ENCODE data around the gene SCGB2B2. TPM values are rescaled to one million over a fixed set of nuclear protein-coding genes. Genes with fewer than 3 reads are reported as not detected.
A peak's percentile ranks its signal among the peaks of the same experiment; 100 is the strongest.

The SCGB2B2 gene
- under 1 TPM; 0.04 to 0.16 TPM for polyA plus RNA-seq

GRCh38 chr19:34676697-34677385 lies at the start of gene SCGB2B2:
SCGB2B2 (minus strand) TSS chr19:34677159; CDS start chr19:34594563, 82,596 bp downstream.
- Histone ChIP-seq H3K4me1 (ENCODE audit: control insufficient read depth in 2 of 2, insufficient read depth in 2 of 2, low read length in 1 of 2) (no peaks in the 10 kb centered on the region), H3K27ac (ENCODE audit: low read depth in 2 of 2, low read length in 1 of 2) (peak within 1 kb of the TSS; percentile 94 to 99), H3K27me3 (ENCODE audit: control insufficient read depth in 1 of 2, insufficient read depth in 2 of 2, low read length in 2 of 2) (no peaks in the 10 kb centered on the region), H3K4me3 (ENCODE audit: low read depth in 1 of 2, low read length in 2 of 2) (peak within 1 kb of the TSS; percentile 66 to 89), H3K36me3 (ENCODE audit: control insufficient read depth in 2 of 2, insufficient read depth in 2 of 2, low read length in 1 of 2) (peaks cover 7 to 10% of the 10 kb centered on the region in 2 donors), H3K9me3 (ENCODE audit: control insufficient read depth in 2 of 2, insufficient read depth in 1 of 2, low read depth in 1 of 2, low read length in 1 of 2) (peaks cover 3 to 6% of the 10 kb centered on the region in 2 donors)
- WGBS, 2 donors: 5% methylated on average over 26 of the region's 26 CpGs

- H3K36me3 ChIP-seq (ENCODE audit: control insufficient read depth in 2 of 2, insufficient read depth in 2 of 2, low read length in 1 of 2): no peaks in the 10 kb centered on the region
- H3K27me3 ChIP-seq (ENCODE audit: control insufficient read depth in 1 of 2, insufficient read depth in 2 of 2, low read length in 2 of 2): no peaks in the 10 kb centered on the region
- H3K27ac ChIP-seq (ENCODE audit: low read depth in 2 of 2, low read length in 1 of 2): no peak overlapping the region
- no peaks in the 10 kb centered on the region for H3K4me1 ChIP-seq (ENCODE audit: control insufficient read depth in 2 of 2, insufficient read depth in 2 of 2, low read length in 1 of 2)
- WGBS, 2 donors: 34 to 38% methylated on average over 6 of the region's 6 CpGs
- H3K4me3 ChIP-seq (ENCODE audit: low read depth in 1 of 2, low read length in 2 of 2): no peak overlapping the region
- no peaks in the 10 kb centered on the region for H3K9me3 ChIP-seq (ENCODE audit: control insufficient read depth in 2 of 2, insufficient read depth in 1 of 2, low read depth in 1 of 2, low read length in 1 of 2)
Observed at GRCh38 chr19:34725400-34725799, 48.4 kb upstream of the SCGB2B2 start.

- H3K4me1 ChIP-seq (ENCODE audit: control insufficient read depth in 2 of 2, insufficient read depth in 2 of 2, low read length in 1 of 2): no peaks in the 10 kb centered on the region
- H3K27me3 ChIP-seq (ENCODE audit: control insufficient read depth in 1 of 2, insufficient read depth in 2 of 2, low read length in 2 of 2): no peaks in the 10 kb centered on the region
- no peaks in the 10 kb centered on the region for H3K9me3 ChIP-seq (ENCODE audit: control insufficient read depth in 2 of 2, insufficient read depth in 1 of 2, low read depth in 1 of 2, low read length in 1 of 2)
- WGBS, 2 donors: 54 to 72% methylated on average over 11 of the region's 11 CpGs
- H3K36me3 ChIP-seq (ENCODE audit: control insufficient read depth in 2 of 2, insufficient read depth in 2 of 2, low read length in 1 of 2): no peaks in the 10 kb centered on the region
- no peak overlapping the region for H3K27ac ChIP-seq (ENCODE audit: low read depth in 2 of 2, low read length in 1 of 2)
- no peak overlapping the region for H3K4me3 ChIP-seq (ENCODE audit: low read depth in 1 of 2, low read length in 2 of 2)
Observed at GRCh38 chr19:34722353-34722752, 45.4 kb upstream of the SCGB2B2 start.

- no peaks in the 10 kb centered on the region for H3K36me3 ChIP-seq (ENCODE audit: control insufficient read depth in 2 of 2, insufficient read depth in 2 of 2, low read length in 1 of 2)
- H3K27me3 ChIP-seq (ENCODE audit: control insufficient read depth in 1 of 2, insufficient read depth in 2 of 2, low read length in 2 of 2): peaks cover 0 to 2% of the 10 kb centered on the region in 2 donors
- no peak overlapping the region for H3K27ac ChIP-seq (ENCODE audit: low read depth in 2 of 2, low read length in 1 of 2)
- H3K9me3 ChIP-seq (ENCODE audit: control insufficient read depth in 2 of 2, insufficient read depth in 1 of 2, low read depth in 1 of 2, low read length in 1 of 2): no peaks in the 10 kb centered on the region
- no peaks in the 10 kb centered on the region for H3K4me1 ChIP-seq (ENCODE audit: control insufficient read depth in 2 of 2, insufficient read depth in 2 of 2, low read length in 1 of 2)
- no peak overlapping the region for H3K4me3 ChIP-seq (ENCODE audit: low read depth in 1 of 2, low read length in 2 of 2)
Observed at GRCh38 chr19:34715357-34715756, 38.4 kb upstream of the SCGB2B2 start.

GRCh38 chr19:34713262-34713637 lies 36.3 kb upstream of the SCGB2B2 start:
- WGBS, 2 donors: 82 to 88% methylated on average over 2 of the region's 2 CpGs
- no peaks in the 10 kb centered on the region for H3K36me3 ChIP-seq (ENCODE audit: control insufficient read depth in 2 of 2, insufficient read depth in 2 of 2, low read length in 1 of 2)

GRCh38 chr19:34712395-34713261 lies 35.7 kb upstream of the SCGB2B2 start:
- H3K36me3 ChIP-seq (ENCODE audit: control insufficient read depth in 2 of 2, insufficient read depth in 2 of 2, low read length in 1 of 2): no peaks in the 10 kb centered on the region
- H3K27me3 ChIP-seq (ENCODE audit: control insufficient read depth in 1 of 2, insufficient read depth in 2 of 2, low read length in 2 of 2): peaks cover 0 to 2% of the 10 kb centered on the region in 2 donors
- no peaks in the 10 kb centered on the region for H3K4me1 ChIP-seq (ENCODE audit: control insufficient read depth in 2 of 2, insufficient read depth in 2 of 2, low read length in 1 of 2)
- peaks cover under 1 to 2% of the 10 kb centered on the region in 2 donors for H3K9me3 ChIP-seq (ENCODE audit: control insufficient read depth in 2 of 2, insufficient read depth in 1 of 2, low read depth in 1 of 2, low read length in 1 of 2)
- no peak overlapping the region for H3K4me3 ChIP-seq (ENCODE audit: low read depth in 1 of 2, low read length in 2 of 2)
- no peak overlapping the region for H3K27ac ChIP-seq (ENCODE audit: low read depth in 2 of 2, low read length in 1 of 2)
- WGBS, 2 donors: 33 to 37% methylated on average over 11 of the region's 11 CpGs

More at GRCh38 chr19:34713262-34713637, 36.3 kb upstream of the SCGB2B2 start:
- H3K27ac ChIP-seq (ENCODE audit: low read depth in 2 of 2, low read length in 1 of 2): no peak overlapping the region
- H3K27me3 ChIP-seq (ENCODE audit: control insufficient read depth in 1 of 2, insufficient read depth in 2 of 2, low read length in 2 of 2): peaks cover 0 to 2% of the 10 kb centered on the region in 2 donors
- H3K4me3 ChIP-seq (ENCODE audit: low read depth in 1 of 2, low read length in 2 of 2): no peak overlapping the region
- no peaks in the 10 kb centered on the region for H3K9me3 ChIP-seq (ENCODE audit: control insufficient read depth in 2 of 2, insufficient read depth in 1 of 2, low read depth in 1 of 2, low read length in 1 of 2)
- no peaks in the 10 kb centered on the region for H3K4me1 ChIP-seq (ENCODE audit: control insufficient read depth in 2 of 2, insufficient read depth in 2 of 2, low read length in 1 of 2)

GRCh38 chr19:34711890-34712289 lies 34.9 kb upstream of the SCGB2B2 start:
- no peak overlapping the region for H3K4me3 ChIP-seq (ENCODE audit: low read depth in 1 of 2, low read length in 2 of 2)
- peaks cover 2 to 4% of the 10 kb centered on the region in 2 donors for H3K9me3 ChIP-seq (ENCODE audit: control insufficient read depth in 2 of 2, insufficient read depth in 1 of 2, low read depth in 1 of 2, low read length in 1 of 2)
- H3K27ac ChIP-seq (ENCODE audit: low read depth in 2 of 2, low read length in 1 of 2): no peak overlapping the region
- peaks cover 0 to 2% of the 10 kb centered on the region in 2 donors for H3K27me3 ChIP-seq (ENCODE audit: control insufficient read depth in 1 of 2, insufficient read depth in 2 of 2, low read length in 2 of 2)
- H3K36me3 ChIP-seq (ENCODE audit: control insufficient read depth in 2 of 2, insufficient read depth in 2 of 2, low read length in 1 of 2): no peaks in the 10 kb centered on the region
- WGBS, 2 donors: 68% methylated on average over 6 of the region's 6 CpGs
- no peaks in the 10 kb centered on the region for H3K4me1 ChIP-seq (ENCODE audit: control insufficient read depth in 2 of 2, insufficient read depth in 2 of 2, low read length in 1 of 2)

- H3K27ac ChIP-seq (ENCODE audit: low read depth in 2 of 2, low read length in 1 of 2): no peak overlapping the region
- H3K4me1 ChIP-seq (ENCODE audit: control insufficient read depth in 2 of 2, insufficient read depth in 2 of 2, low read length in 1 of 2): no peaks in the 10 kb centered on the region
- no peaks in the 10 kb centered on the region for H3K27me3 ChIP-seq (ENCODE audit: control insufficient read depth in 1 of 2, insufficient read depth in 2 of 2, low read length in 2 of 2)
- H3K36me3 ChIP-seq (ENCODE audit: control insufficient read depth in 2 of 2, insufficient read depth in 2 of 2, low read length in 1 of 2): no peaks in the 10 kb centered on the region
- H3K9me3 ChIP-seq (ENCODE audit: control insufficient read depth in 2 of 2, insufficient read depth in 1 of 2, low read depth in 1 of 2, low read length in 1 of 2): peaks cover 2 to 8% of the 10 kb centered on the region in 2 donors
- no peak overlapping the region for H3K4me3 ChIP-seq (ENCODE audit: low read depth in 1 of 2, low read length in 2 of 2)
- WGBS, 2 donors: 61% methylated on average over 2 of the region's 2 CpGs
Observed at GRCh38 chr19:34707661-34708060, 30.7 kb upstream of the SCGB2B2 start.

GRCh38 chr19:34692549-34692948 lies 15.6 kb upstream of the SCGB2B2 start:
- Histone ChIP-seq H3K27ac (ENCODE audit: low read depth in 2 of 2, low read length in 1 of 2) (no peak overlapping the region), H3K4me1 (ENCODE audit: control insufficient read depth in 2 of 2, insufficient read depth in 2 of 2, low read length in 1 of 2) (no peaks in the 10 kb centered on the region), H3K36me3 (ENCODE audit: control insufficient read depth in 2 of 2, insufficient read depth in 2 of 2, low read length in 1 of 2) (no peaks in the 10 kb centered on the region), H3K27me3 (ENCODE audit: control insufficient read depth in 1 of 2, insufficient read depth in 2 of 2, low read length in 2 of 2) (no peaks in the 10 kb centered on the region), H3K9me3 (ENCODE audit: control insufficient read depth in 2 of 2, insufficient read depth in 1 of 2, low read depth in 1 of 2, low read length in 1 of 2) (peaks cover 0 to 2% of the 10 kb centered on the region in 2 donors), H3K4me3 (ENCODE audit: low read depth in 1 of 2, low read length in 2 of 2) (no peak overlapping the region)
- 36 to 46% methylated on average over 2 of the region's 2 CpGs for WGBS, 2 donors

Data from esophagus (tissue), 2 donors.